Measurements from ENCODE around the gene RPTOR.
A peak's percentile ranks its signal among the peaks of the same experiment; 100 is the strongest.
"Not testable (repeated sequence)": the region's sequence is repeated elsewhere in the genome, so short reads cannot be mapped to it uniquely, and the experiment has no call there.

Gene RPTOR

DNA sequence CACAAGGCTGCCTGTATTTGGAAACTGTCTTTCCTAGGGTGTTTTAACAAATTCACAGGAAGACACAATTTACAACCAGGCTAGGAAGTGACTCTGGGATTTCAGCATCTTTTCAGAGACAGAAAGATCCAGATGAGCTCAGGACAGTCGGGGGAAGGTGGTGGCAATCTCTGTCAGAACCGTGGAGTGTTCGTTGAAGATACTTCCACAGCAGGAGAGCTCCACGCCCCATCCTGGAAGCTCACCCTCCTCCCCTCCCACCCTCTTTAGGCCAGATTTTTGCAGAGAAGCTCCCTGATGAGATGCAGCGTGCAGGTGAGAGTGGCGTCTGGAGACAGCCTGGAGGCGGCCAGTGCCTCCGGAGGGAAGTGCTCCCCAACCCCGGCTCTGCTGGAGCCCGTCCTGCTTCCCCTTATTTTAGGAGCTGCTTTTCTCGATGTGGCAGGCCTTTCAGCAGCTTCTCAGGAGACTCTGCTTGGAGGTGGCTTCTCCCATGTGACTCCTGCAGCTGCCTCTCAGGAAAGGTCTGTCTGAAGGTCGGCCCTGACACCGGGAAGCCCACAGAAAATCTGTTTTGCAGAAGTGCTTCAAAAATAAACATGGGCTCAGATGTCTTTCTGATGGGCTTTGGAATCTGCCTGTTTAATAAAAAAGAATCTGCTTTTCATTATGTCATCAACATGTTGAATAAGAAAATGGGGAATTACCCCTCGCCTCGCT, 260.6 kb downstream of the RPTOR start:
- DNase-seq = no peak

DNA sequence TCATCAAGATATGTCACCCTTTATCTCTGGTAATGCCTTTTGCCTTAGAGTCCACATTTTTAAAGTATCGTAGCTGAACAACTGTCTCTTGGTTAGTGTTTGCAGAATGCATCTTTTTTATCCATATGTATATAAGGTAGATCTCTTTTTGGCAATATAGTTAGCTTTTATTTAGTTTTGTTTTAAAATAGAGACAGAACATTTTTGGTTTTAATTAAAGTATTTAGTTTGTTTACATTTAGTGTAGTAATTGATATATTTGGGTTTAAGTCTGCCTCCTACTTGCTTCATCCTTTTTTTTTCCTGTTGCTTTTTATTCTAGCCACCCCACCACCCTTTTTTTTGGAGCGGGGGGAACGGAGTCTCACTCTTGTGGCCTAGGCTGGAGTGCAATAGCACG, 262.4 kb downstream of the RPTOR start:
- DNase-seq = no peak

DNA sequence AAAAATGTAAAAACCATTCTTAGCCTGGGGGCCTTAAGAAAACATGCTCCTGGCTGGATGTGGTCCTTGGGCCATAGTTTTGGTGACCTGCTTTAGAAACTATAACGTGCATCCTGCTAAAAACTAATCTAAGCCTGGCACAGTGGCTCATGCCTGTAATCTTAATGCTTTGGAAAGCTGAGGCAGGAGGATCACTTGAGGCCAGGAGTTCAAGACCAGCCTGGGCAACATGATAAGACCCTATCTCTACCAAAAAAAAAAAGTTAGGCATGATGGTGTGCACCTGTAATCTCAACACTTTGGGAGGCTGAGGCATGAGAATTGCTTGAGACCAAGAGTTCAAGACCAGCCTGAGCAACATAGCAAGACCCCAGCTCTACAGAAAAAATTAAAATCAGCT, 263.2 kb downstream of the RPTOR start:
- DNase-seq = no peak

DNA sequence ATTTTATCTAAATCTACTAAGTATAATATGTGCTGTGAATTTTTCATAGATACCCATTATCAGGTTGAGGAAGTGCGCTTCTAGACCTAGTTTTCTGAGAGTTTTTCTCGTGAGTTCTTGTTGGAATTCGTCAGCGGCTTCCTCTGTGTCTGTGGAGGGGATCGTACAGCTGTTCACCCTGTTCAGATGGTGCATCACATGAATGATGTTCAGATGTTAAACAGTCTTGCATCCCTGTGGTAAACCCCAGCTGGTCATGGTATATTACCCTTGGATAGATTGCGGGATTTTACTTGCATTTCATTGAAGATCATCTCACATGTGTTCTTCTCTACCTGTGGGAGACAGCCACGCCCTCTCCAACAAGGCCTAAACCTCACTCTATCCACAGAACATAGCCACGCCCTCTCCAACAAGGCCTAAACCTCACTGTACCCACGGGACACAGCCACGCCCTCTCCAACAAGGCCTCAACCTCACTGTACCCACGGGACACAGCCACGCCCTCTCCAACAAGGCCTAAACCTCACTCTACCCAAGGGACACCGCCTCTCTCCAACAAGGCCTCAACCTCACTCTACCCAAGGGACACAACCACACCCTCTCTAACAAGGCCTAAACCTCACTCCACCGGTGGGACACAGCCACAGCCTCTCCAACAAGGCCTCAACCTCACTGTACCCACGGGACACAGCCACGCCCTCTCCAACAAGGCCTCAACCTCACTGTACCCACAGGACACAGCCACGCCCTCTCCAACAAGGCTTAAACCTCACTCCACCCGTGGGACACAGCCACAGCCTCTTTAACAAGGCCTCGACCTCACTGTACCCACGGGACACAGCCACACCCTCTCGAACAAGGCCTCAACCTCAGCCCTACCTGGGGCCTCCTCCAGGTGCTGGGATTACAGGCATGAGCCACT, 266.8 kb downstream of the RPTOR start:
- DNase-seq = peak; percentile 38

DNA sequence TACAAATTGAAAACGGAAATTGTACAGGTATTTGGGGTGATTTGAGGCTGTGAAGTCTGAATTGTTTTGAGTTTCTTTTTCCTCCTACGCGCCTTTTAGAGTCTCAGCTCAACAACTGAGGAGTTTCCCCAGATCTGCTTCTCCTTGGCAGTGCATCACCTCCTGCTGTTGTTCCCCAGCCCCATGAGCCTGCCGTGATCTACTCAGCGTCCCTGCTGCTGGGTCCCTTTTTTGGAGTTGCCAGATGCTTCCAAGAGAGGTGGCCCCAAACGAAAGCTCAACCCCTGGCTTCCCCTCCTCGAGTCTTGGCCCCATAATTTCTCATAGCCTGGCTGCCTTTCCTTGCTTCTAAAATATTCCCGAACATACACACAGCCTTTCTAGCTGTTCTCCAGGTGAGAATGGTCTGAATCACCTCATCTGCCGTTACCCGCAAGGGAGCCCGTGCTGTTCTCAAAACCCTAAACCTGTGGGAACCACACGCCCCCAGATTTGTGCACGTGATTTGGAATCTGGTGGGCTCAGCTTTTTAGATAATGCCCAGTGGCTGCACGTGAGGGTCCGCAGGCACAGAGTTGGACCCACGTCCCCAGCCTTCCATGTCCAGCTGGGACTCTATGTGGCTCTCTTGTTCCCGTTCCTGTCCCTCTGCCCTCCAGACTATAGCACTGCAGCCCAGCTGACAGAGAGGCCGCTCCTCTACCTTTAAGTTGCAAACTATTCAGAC, 267.9 kb downstream of the RPTOR start:
- peak; percentile 14 for DNase-seq

DNA sequence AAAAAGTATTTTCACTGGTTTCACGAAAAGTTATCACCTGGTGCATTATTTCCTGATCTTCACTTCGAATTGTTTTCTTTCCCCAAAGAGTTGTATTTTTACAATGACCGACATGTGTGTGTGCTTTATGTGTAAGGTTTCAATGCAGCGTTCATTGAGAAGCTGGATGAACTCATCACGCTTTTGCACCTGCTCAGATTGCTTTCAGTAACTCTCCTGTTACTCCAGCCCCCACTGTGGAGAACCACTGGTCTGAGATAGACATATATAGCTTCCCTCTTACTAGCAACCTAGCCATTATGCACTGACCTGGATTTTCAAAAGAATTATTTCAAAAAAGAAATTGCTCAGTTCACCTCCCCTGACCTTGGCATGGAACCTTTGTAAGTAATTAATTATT, 268.7 kb downstream of the RPTOR start:
- no peak for DNase-seq

DNA sequence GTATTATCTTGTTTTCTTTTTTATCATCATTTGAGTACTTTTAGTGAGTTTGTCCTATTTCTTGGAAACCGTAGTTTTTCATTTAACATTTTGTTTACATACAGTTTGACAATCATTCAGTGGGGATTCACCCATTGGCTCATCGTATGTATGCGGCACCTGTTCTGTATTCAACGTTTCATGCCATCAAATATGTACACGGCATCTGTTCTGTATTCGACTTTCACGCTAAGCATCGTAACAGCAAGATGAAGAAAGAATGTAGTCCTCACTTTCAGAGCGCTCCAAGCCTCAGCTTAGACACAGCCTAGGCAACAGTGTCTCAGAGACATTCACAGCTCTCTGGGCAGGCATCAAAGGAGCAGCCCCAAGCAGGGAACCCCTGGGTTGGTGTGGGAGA, 269.9 kb downstream of the RPTOR start:
- no peak for DNase-seq

DNA sequence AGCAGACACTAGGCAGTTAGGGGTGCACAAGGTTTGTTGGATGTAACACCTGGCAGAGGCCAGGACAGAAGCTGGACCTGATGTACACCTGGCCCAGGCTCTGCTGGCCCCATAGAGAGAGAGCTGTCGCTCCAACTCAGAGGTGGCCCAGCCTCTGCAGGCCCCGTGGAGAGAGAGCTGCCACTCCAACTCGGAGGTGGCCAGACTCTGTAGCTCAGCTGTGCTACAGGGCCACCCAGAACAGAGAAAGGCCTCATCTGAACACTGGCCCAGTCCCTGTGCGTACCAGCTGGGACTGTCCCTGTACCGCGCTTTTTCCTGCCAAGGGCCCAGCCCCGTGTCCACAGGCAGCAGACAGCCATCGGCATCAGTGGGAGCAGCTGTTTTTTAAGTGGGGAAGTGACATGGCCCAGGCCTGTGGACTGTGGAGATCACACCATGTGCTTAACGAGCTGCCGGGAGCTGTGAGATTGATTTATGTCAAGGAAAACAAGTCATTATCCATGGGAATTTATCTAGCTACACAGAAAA, 270.6 kb downstream of the RPTOR start:
- no peak for DNase-seq

DNA sequence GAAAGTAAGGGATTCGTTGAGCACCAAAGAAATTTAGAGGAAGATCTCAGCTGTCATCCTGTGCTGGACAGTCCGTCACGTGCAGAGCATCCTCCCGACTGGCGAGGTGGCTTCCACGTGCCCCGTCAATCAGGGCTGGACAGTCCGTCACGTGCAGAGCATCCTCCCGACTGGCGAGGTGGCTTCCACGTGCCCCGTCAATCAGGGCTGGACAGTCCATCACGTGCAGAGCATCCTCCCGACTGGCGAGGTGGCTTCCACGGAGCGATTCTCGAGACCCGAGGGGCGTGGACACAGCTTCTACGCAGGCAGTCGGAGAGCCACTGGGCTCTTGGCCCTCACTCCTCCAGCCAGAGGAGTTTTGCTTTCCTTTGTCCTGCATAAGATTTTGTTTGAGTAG, 271.1 kb downstream of the RPTOR start:
- not testable (repeated sequence) for DNase-seq

DNA sequence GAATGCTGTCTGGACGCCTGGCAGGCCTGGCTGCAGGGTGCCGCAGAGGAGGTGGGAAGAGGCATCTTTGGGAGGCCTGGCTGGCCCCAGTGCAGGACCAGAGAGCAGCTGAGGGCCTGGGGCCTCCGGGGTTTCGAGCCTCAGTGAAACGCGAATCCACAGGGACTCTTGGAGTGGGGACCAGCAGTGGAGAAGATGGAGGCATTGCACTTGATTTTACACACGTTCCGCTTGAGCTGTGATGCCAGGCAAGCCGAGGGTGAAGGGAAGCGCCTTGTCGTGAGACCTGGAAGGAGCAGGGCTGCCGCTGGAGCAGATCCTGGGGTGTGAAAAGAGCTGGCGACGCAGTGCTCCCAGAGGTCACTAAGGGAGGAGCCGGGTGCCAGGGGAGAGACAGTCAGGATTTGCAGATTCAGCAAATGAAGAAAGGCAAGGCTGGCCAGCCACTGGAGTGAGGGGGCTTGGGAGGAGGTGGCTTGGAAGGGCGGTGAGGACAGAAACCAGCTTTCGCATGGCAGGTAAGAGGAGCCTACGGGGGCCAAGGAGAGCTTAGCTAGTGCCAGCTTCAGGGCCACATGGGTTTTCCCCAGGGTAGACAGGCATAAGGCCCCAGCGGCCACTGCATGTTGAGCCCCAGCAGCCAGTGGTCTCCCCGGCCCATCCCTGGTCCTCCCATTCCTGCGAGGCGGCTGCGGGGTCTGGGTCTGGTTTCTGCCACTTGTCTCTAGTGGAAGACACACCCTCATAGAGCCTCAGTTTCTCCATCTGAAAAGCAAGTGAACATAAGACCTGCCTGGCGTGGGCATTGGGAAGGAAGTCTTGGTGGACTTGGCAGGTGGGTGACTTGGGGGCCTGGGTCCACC, 271.8 kb downstream of the RPTOR start:
- no peak for DNase-seq

DNA sequence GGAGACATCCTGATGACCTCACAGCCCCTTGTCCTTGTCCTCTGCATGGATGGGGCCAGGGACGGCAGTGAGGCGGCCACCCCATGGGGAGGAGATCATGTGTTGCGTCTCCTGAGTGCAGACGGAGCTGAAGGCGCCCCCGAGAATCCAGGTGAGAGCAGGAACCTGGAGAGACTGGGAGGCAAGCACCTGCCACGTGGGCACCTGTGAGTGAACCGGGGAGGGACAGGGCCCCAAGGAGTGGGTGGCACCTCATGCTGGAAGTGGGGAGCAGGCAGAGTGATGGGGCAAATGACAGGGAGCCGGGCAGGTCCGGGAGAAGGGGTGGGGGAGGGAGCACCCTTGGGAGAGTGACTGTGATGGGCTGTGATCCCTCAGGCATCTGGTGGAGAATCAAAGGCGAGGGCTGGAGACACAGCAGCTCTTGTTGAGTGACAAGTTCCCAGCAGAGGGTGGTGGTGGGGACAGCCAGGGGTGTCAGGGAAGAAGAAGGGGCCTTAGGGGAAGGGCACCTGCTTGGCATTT, 272.7 kb downstream of the RPTOR start:
- no peak for DNase-seq

DNA sequence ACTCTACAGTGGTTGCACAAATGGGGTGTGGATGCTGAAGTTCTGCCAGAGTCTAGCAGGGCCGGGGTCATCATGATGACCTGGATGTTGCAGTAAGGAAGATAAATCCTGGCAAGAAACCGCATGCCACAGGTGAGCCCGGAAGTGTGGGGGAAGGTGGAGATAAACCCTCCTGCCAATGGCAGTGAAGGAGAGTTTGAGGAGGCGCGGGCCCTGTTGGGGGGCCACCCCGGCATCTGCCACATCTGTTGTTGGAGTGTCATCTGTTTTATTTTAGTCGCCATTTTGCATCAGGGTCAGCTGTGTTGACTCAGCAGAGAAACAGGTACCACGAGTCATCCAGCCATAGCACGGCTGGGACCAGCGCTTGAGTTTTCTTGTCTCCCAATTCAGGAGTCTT, 273.2 kb downstream of the RPTOR start:
- no peak for DNase-seq

DNA sequence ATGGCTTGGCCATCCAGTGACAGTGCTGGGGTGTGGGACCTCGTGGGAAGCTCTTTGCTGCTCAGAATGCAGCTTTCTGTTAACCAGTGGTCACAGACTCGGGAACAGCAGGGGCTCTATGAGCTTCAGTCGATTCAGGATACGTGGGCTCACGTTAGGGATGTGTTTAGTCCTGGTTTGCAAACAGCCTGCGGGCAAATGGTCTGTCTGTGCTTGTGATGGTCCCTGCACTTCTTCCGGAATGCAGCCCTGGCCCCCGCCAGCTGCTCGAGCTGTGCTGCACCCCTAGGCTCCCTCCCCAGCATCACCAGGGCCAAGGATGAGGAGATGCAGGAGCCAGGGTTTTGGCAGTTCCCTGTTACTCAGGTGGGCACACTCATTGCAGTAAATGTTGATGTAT, 274.2 kb downstream of the RPTOR start:
- no peak for DNase-seq

DNA sequence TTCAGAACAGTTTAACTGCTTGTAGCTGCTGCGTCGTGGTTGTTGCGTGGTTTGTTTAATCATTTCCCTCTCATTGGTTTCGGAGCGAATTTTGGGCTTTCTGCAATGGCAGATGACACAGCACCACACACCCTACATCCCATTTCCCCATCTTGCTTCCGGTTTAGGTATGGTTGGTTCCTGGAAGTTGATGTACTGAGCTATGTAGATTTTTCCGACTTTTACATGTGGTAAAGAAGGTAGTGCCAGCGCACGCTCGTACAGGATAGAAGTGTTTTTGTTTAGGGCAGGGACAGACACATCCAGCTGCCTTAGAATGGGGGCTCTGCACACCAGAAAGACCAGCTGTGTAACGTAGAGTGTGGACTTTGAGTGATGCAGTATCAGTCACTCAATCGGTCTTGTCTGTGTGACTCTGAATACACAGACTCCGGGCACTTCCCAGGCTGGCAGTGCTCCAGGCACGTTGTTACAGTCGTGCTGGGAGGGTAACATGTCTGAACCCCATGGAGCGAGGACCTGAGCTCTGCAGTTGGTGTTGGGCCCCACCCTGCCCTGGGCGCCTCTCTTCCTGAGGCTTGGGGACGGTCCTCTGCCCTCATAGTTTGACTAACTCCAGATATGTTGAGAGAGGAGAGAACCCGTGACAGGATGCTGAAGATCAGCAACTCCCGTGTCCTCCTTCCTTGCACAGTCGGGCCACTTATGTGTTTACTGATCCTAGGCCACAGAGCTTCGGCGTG, 275.0 kb downstream of the RPTOR start:
- peak; percentile 7 for DNase-seq

DNA sequence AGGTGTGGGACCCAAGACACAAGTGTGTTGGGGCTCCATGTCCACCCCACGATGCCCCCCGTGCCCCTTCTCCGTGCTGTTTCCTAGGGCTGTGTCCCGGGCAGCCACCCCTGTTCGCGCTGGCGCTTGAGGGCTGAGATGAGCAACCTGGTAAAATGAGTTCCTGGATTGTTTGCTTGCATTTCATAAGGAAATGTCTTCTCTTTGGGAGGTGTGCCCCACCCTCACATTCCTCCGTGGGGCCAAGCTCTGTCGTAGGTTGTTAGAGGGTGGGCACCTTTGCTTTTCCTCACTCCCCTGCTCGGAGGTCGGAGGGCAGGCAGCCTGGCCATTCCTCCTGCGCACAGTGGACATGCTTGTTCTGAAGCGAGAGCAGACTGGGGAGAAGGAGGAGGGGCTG, 275.7 kb downstream of the RPTOR start:
- DNase-seq = no peak

DNA sequence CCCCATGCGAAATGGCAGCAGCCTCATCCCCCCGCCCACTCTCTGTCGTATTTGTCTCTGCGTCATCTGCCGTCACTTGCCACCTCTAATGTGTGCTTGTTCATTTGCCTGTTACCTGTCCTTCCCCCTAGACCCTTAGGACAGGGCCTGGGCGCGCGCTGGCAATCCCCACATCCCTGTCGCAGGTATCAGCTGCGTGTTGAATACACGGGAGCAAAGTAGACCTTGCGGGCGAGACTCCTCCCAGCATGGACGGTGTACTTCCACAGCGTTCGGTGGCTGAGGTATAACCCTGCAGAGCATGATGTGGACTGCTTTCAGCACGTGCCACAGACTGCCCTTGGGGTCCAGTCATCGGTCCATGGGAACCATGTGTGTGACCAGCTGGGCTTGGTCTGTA, 276.9 kb downstream of the RPTOR start:
- no peak for DNase-seq

DNA sequence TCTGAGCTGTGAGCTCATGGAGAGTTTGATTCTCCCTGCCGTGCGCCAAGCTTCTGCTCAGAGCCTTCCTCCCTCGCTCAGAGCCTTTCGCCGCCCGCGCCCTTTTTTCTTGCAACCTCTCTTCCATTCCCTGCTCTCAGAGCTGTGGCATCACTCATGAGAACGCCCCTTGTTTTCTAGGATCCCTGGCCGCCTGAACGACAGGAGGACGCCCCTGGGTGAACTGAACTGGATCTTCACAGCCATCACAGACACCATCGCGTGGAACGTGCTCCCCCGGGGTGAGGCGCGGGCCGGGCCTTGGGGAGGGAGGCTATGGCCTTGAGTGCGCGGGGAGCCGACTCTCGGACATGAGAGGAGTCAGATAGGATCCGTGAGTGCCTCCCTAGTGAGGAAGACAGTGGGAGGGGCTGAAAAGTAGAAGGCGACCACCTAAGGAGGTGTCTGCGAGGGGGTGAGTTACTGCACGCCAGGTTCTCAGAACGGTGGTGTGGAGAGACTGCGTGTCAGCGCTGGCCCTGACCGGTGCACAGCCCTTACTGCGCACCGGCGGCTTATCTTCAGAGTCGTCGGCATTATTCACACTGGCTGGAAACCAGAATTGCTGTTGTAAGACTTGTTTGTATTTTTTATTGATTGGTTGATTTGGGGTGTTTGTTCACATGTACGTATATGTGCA, 277.5 kb downstream of the RPTOR start:
- no peak for DNase-seq

DNA sequence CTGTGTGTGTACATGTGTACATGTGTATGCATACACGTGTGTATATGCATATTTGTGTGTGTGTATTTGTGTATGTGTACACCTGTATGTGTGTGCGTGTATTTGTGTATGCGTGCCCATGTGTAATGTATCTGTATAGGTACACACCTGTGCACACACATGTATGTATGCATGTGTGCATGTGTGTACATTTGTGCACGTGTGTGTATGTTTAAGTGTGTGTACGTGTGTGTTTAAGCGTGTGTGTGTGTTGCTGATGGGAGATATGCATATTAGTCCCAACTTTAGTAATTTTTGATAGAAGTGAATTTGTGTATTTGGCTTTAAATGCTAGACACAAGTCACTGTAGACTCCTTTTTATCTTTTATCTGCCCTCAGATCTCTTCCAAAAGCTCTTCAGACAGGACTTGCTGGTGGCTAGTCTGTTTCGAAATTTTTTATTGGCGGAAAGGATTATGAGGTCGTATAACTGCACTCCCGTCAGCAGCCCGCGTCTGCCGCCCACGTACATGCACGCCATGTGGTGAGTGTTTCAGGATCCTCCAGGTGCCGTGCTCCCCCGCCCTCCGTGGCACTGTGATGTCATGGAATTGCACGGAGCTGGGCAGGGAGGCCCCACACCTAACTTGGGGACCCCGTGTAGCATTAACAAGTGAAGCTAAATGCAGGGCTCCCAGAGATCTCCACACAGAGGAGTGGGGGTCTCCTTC, 278.2 kb downstream of the RPTOR start:
- no peak for DNase-seq

DNA sequence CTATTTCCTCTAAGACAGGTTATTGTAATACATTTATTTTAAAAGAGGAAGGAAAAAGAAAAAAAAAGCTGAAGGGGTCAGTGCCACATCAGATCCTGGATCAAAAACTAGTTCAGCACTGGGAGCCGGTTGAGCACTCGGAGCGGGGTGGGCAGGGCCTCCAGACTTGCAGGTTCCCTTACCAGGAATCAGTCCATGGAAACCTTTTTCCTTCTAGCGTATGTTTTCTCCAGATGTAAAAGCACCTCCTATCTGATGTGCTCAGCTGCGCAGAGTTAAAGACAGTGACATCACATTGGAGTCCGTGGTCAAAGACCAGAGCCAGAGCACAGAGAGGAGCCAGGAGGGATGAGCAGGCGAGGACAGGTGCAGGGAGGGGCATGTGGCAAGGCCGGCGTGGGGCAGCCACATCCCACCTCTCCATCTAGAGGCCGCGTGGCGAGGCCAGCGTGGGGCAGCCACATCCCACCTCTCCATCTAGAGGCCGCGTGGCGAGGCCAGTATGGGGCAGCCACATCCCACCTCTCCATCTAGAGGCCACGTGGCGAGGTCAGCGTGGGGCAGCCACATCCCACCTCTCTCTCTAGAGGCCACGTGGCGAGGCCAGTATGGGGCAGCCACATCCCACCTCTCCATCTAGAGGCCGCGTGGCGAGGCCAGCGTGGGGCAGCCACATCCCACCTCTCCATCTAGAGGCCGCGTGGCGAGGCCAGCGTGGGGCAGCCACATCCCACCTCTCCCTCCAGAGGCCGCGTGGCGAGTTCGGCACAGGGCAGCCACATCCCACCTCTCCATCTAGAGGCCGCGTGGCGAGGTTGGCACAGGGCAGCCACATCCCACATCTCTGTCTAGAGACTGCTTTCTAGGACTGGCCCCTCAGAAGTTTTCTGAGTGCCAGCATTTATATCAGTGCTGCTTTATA, 280.2 kb downstream of the RPTOR start:
- no peak for DNase-seq

All from CD4-positive, alpha-beta T cell treated with Interleukin-21 for 1 hour (primary cell).